Stimulated activated CD4-positive, alpha-beta T cell treated with anti-CD3 and anti-CD28 coated beads, Interleukin-1b, Interleukin-23, amount 100 ng/mL, for 24 hours (primary cell): Measurements from ENCODE around the gene MADCAM1.

Source experiments
- DNase-seq, 4 experiments: peaks; one replicate each; pipeline ENCODE4 v3.0.0-alpha.2; 2020; ENCODE audit warnings: low read depth in 4 of 4, low spot score in 1 of 4

The MADCAM1 gene

GRCh38 chr19:507286-508203 is 11.3 kb downstream of the MADCAM1 start, which contains the start of gene TPGS1:
TPGS1 (plus strand) TSS chr19:507497; CDS start chr19:507507, 10 bp downstream.
- peak; percentile 56 to 85 (median 74) for DNase-seq

DNA sequence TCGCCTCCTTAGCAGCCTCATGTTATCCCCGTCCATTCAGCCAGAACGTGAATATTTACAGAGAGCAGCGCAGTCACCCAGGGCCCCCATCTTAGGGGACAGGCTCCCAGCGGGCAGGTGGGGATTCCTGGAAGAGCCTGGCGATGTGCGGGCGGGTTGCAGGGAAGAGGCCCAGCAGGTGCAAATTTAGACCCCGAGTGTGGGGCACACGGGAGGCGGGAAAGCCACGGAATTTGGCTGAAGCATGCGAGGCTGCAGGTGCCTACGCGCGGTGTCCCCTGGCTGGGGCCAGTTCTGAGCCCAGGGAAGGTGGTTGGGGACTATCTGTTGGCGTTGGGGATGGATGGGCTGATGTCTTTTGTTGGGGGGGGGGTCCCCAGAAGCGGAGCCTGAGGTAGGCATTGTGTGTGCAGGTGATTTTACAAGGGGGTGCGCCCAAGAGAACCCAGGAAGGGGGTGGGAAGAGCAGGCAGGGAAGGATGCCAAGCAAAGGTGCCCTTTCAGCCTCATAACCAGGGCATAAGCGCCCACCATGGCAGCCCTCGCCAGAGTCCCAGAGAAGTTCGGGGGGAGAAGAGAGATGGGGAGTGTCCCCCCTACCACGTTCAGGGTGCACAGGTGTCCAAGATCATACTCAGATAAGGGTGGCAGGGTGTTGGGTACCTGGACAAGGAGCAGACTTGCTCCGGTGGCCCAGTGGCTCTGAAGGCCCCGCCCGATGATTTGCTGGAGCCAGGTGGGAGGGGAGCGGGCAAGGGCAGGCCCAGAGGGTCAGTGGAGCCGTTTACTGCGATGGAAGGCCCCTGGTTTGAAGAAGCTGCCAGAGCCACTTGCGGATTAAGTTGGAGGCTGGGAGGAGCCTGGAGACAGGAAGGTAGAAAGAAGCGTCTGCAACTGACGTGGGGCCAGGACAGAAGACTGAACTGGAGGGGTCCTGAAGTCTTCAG is 12.2 kb downstream of the MADCAM1 start:
- DNase-seq: no peak

DNA sequence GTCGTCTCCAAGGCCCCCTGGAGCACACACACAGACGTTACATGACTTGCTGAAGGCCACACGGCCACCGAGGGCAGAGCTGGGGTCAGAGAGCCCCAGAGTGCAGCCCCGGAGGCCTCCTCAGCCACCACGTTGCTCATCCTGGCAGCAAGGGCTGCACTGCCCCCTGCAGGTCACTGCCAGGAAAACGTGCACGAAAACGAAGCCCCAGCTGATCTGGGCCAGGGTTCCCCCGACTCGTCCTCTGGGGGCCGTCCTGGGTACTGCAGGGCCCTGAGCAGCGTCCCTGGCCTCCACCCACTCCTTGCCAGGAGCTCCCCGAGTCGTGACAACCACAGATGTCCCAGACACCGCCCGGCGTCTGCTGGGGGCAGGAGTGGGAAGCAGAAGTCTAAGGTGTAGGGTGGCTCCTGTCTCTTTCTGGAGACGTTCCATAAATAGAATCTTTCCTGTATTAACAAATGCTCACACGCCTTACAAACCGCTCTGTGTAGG is 14.4 kb downstream of the MADCAM1 start:
- peak; percentile 84 to 91 (median 86) for DNase-seq

DNA sequence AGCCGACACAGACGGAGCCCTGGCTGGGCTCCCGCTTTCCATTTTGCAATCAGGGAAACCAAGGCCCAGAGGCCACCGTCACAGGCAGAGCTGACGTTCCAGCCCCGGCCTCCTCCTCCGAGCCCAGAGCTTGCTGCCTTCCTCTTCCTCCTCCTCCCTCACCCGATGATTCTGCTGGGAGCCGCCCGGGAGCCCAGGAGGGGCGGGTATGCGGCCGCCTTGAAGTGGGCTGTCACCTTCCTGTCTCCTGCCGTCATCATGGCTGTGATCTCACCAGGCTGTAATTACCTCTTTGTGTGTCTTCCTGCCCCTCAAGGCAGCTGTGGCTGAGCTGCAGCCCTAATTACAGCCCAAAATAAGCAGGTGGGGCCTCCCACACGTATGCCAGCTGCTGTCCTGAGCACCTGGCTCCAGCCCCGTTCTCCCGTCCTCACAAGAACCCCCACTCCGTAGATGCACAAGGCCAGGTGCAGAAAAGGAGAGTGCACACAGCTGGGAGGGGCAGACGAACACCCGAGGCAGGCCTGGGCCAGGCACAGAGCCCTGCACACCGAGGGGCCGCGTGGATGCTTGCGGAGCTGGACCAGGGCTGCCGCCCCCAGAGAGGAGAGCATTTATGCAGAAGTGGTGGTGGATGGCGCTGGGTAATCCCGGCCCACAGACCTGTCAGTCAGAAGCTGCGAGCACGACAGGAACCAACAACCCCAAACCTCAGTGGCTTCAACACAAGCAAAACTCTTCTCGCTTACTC is 15.0 kb downstream of the MADCAM1 start:
- peak; percentile 30 to 75 (median 50) for DNase-seq

DNA sequence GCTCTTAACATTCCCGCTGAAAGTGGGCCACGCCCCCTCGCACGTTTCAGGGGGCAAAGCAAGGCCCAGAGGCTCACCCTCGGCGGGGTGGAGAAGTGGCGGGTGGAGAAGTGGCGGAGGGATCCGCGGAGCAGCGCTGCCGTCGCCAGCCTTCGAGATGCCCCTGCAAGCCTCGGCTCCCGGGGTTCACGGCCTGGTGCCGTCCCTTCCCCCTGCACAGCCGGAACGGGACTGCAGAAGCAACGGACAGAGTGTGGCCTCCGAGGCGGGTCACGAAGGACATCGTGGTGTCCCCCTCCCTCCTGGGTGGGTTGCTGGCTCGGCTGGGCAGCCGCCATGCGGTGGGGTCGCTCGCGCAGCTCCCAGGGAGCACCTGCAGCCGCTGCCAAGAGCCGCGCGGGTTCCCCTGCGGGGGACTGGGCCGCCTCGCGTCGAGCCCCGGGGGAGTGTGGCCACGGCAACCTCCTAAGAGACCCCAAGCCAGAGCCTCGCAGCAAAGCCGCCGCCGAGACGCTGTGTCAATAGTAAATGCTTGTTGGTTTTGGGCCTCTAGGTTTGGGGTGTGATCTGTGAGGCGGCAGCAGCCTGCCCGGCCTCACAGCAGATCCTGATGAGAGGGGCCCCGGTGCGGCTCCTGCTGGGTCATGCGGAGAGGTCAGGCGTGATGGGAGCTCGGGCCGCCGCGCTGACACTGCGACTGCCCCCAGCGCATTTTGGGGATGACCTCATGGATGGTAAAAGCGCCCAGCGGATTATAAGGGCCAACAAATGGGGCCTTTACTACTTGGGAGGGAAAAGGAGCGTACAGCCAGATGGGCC is 16.5 kb downstream of the MADCAM1 start:
- DNase-seq: no peak

- DNase-seq: no peak
Measured at GRCh38 chr19:513368-514165, 17.3 kb downstream of the MADCAM1 start.

- DNase-seq: no peak
Measured at GRCh38 chr19:514166-514663, 17.9 kb downstream of the MADCAM1 start.

- DNase-seq: no peak
Measured at GRCh38 chr19:517721-518597, 21.7 kb downstream of the MADCAM1 start.

DNA sequence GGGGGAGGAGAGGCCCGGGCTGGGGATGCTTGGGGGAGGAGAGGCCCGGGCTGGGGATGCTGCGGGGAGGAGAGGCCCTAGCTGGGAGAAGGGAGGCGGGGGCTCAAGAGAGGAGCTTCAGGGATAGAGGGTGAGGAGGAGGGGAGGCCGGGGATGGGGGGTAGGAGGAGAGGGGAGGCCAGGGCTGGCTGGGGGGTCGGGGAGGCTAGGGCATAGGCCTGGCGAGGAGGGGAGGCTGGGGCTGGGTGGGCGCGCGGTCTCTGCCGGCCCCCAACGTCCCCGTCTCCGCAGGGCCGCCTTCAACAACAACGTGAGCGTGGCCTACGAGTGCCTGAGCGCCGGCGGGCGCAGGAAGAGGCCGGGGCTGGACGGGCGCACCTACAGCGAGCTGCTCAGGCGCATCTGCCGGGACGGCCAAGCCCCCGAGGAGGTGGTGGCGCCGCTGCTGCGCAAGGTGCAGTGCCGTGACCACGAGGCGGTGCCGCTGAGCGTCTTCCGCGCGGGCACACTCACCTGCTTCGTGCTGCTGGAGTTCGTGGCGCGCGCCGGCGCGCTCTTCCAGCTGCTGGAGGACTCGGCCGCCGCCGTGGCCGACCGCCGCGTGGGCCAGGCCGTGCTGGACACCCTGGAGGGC is 22.4 kb downstream of the MADCAM1 start:
- DNase-seq: peak in 2 of 4 experiments; percentile 26 to 34

DNA sequence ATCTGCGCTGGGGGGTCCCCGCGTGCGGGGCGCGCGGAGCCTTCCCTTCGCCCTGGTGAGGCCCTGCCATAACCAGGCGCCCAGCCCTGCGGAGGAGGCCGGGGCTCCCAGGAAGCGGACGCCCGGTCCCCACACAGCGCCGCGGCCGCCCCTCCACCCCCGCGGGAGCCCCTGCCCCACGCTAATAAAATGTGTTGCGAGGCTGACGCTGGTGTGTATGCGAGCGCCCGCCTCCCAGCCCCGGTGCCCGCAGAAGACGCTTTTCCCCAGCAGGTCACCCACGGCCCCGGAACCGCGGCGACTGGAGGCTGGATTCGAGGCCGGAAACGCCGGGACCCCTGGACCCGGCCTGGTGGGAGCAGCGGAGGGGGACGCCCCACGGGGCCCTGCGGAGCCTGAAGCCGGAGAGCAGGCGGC is 23.2 kb downstream of the MADCAM1 start:
- DNase-seq: no peak

GRCh38 chr19:522726-523125 is 26.4 kb downstream of the MADCAM1 start:
- DNase-seq: no peak

- DNase-seq: no peak
Measured at GRCh38 chr19:524062-524674, 27.9 kb downstream of the MADCAM1 start.

- no peak for DNase-seq
Measured at GRCh38 chr19:525029-525428, 28.7 kb downstream of the MADCAM1 start.

GRCh38 chr19:525857-526419 is 29.7 kb downstream of the MADCAM1 start:
- no peak for DNase-seq

DNA sequence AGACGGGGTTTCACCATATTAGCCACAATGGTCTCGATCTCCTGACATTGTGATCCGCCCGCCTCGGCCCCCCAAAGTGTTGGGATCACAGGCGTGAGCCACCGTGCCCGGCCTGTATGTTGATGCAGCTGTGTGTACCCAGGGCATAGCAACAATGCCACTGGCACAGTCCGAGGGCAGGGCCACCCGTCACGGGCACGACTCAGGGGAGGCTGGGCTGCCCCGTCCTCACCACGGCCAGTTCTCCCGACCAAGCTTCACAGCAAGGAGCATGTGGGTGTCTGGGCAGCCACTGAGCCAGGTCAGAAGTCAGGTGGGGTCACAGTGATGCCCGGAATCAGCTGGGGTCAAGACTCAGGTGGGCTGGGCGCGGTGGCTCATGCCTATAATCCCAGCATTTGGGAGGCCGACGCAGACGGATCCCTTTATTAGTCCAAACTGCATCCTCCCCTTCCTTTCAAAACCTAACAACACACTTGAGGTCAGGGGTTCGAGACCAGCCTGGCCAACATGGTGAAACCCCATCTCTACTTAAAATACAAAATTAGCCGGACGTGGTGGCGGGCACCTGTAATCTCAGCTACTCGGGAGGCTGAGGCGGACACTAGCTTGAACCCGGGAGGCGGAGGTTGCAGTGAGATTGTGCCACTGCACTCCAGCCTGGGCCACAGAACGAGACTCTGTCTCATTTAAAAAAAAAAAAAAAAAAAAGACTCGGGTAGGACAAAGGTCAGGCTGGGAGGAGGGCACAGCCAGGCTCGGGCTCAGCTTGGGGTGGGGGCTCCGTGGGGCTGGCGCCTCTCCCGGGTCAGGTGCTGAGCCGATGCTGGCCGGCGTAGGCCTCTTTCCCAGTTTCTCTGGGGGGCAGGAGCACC is 34.1 kb downstream of the MADCAM1 start:
- no peak for DNase-seq
